ENCODE data around the gene LAPTM5.

DNA sequence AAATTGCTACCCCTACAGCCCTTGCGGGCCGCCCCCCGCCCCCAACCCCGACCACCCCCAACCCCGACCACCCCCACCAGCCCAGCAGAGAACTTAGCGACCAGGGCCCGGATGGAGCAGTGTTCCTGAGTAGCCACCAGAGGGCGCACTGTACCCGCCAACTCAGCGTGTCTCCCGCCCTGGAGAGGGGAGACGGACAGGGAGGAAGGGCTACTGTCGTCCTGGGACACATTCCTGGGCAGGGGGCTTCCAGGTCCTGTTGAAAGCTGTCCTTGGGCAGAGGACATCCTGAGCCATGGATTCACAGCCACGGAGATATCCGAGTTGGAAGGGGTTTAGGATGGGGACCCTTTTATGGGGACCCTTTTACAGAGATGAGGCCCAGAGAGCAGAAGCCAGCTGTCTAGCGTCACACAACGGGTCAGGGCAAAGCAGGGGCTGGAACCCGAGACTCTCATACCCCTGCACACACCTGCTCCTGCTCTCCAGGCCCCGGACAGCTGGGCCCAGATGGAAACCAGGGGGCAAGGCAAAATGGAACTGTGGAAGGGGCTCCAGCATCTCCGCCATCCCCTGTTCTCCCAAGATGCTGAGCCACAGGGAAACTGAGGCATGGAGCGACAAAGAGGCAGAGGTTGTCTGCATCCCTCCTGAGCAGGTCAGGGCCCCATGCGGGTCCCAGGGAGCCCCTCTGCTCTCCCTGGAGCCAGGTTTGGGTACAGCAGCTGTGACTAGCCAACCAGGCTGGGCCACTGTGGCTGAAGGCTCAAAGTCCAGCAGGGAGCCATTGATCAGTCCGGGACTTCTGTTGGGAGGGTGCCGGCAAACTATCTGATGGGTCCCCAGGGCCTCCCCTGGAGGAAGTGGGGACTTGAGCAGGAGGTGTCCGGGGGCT lies 25.0 kb upstream of the LAPTM5 start:
- no peak for TF ChIP-seq POLR2A (IDR thresholded peaks at IDR 0.05)
- TF ChIP-seq, protein P1, sequence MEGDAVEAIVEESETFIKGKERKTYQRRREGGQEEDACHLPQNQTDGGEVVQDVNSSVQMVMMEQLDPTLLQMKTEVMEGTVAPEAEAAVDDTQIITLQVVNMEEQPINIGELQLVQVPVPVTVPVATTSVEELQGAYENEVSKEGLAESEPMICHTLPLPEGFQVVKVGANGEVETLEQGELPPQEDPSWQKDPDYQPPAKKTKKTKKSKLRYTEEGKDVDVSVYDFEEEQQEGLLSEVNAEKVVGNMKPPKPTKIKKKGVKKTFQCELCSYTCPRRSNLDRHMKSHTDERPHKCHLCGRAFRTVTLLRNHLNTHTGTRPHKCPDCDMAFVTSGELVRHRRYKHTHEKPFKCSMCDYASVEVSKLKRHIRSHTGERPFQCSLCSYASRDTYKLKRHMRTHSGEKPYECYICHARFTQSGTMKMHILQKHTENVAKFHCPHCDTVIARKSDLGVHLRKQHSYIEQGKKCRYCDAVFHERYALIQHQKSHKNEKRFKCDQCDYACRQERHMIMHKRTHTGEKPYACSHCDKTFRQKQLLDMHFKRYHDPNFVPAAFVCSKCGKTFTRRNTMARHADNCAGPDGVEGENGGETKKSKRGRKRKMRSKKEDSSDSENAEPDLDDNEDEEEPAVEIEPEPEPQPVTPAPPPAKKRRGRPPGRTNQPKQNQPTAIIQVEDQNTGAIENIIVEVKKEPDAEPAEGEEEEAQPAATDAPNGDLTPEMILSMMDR (IDR thresholded peaks at IDR 0.05), result peak; percentile 68 to 88 (median 82)
